ENCODE measurements around the gene PDE8A. TPM values are rescaled to one million over a fixed set of nuclear protein-coding genes. Genes with fewer than 3 reads are reported as not detected.

The PDE8A gene
- total RNA-seq, 1 donor from 2014 or later = 22.9 TPM

DNA sequence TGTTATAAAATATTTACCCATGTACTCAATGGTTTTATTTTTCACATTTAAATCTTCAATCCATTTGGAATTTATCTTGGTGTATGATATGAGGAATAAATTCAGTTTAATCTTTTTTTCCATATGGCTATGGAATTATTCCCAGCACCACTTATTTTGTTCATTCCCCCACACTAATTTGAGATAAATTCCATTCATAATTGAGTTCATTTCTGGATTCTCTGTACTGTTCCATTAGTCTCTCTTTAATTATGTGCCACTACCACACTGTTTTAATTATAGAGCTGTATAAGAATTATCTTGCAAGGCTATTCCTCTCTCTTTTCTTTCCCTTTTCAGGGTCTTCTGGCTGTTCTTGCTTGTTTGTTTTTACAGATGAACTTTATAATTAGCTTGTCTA, 34.6 kb downstream of the PDE8A start:
- no peak overlapping the region for H3K27ac ChIP-seq
- TF ChIP-seq, protein P1, sequence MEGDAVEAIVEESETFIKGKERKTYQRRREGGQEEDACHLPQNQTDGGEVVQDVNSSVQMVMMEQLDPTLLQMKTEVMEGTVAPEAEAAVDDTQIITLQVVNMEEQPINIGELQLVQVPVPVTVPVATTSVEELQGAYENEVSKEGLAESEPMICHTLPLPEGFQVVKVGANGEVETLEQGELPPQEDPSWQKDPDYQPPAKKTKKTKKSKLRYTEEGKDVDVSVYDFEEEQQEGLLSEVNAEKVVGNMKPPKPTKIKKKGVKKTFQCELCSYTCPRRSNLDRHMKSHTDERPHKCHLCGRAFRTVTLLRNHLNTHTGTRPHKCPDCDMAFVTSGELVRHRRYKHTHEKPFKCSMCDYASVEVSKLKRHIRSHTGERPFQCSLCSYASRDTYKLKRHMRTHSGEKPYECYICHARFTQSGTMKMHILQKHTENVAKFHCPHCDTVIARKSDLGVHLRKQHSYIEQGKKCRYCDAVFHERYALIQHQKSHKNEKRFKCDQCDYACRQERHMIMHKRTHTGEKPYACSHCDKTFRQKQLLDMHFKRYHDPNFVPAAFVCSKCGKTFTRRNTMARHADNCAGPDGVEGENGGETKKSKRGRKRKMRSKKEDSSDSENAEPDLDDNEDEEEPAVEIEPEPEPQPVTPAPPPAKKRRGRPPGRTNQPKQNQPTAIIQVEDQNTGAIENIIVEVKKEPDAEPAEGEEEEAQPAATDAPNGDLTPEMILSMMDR (IDR thresholded peaks at IDR 0.05) = no peak
- DNase-seq (ENCODE audit: low spot score in 2 of 2) = no peak
- no peak overlapping the region for H3K4me3 ChIP-seq
- no peaks in the 10 kb centered on the region for H3K9me3 ChIP-seq
- no peaks in the 10 kb centered on the region for H3K27me3 ChIP-seq
- peaks cover 0 to 3% of the 10 kb centered on the region in 2 donors for H3K4me1 ChIP-seq
- no peaks in the 10 kb centered on the region for H3K36me3 ChIP-seq
- intact Hi-C loops (cut with DNase I) = no loop called here

DNA sequence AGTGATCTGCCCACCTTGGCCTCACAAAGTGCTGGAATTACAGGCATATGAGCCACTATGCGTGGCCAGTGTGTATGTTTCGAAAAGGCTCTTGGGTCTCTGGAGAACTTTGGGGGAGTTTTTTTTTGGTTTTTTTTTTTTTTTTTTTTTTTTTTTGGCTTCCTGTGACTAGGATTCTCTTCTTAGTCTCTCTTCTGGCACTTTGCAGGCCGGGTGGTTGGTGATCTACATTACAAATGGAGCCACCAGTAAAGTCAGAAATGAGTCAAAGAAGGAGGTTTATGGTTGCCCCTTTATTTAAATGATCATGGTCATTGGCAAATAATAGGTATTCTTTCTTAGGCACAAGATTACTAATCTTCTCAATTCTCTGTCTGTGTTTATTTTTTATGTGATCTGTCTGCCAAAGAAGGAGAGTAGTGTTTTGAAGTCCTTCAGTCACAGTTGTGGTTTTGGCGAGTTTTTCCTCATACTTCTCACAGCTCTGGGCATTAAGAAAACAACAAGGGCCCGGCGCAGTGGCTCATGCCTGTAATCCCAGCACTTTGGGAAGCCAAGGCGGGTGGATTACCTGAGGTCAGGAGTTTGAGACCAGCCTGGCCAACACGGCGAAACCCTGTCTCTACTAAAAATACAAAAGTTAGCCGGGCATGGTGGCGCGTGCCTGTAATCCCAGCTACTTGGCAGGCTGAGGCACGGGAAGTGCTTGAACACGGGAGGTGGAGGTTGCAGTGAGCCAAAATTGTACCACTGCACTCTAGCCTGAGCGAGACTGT, 38.3 kb downstream of the PDE8A start:
- H3K4me3 ChIP-seq = no peak overlapping the region
- no peaks in the 10 kb centered on the region for H3K36me3 ChIP-seq
- TF ChIP-seq, protein P1 (IDR thresholded peaks at IDR 0.05) = no peak
- peaks cover 7 to 15% of the 10 kb centered on the region in 2 donors for H3K4me1 ChIP-seq
- no peak for DNase-seq (ENCODE audit: low spot score in 2 of 2)
- H3K27me3 ChIP-seq = no peaks in the 10 kb centered on the region
- H3K9me3 ChIP-seq = no peaks in the 10 kb centered on the region
- peak overlapping the region; percentile 54 to 61 for H3K27ac ChIP-seq
- intact Hi-C loops (cut with DNase I) = no loop called here

GRCh38 chr15:85021409-85021808, 39.8 kb downstream of the PDE8A start:
- no peak overlapping the region for H3K27ac ChIP-seq
- H3K4me1 ChIP-seq = peaks cover 9 to 29% of the 10 kb centered on the region in 2 donors
- H3K36me3 ChIP-seq = no peaks in the 10 kb centered on the region
- H3K9me3 ChIP-seq = no peaks in the 10 kb centered on the region
- H3K4me3 ChIP-seq = no peak overlapping the region
- H3K27me3 ChIP-seq = no peaks in the 10 kb centered on the region
- DNase-seq (ENCODE audit: low spot score in 2 of 2) = no peak
- TF ChIP-seq, protein P1 (IDR thresholded peaks at IDR 0.05) = no peak
- intact Hi-C loops (cut with DNase I) = no loop called here

GRCh38 chr15:85022860-85023403, 41.3 kb downstream of the PDE8A start:
- intact Hi-C loops (cut with DNase I) = no loop called here
- no peak overlapping the region for H3K4me3 ChIP-seq
- no peaks in the 10 kb centered on the region for H3K36me3 ChIP-seq
- TF ChIP-seq, protein P1 (IDR thresholded peaks at IDR 0.05) = no peak
- no peaks in the 10 kb centered on the region for H3K9me3 ChIP-seq
- H3K27me3 ChIP-seq = no peaks in the 10 kb centered on the region
- no peak for DNase-seq (ENCODE audit: low spot score in 2 of 2)
- peaks cover 9 to 42% of the 10 kb centered on the region in 2 donors for H3K4me1 ChIP-seq
- H3K27ac ChIP-seq = no peak overlapping the region

DNA sequence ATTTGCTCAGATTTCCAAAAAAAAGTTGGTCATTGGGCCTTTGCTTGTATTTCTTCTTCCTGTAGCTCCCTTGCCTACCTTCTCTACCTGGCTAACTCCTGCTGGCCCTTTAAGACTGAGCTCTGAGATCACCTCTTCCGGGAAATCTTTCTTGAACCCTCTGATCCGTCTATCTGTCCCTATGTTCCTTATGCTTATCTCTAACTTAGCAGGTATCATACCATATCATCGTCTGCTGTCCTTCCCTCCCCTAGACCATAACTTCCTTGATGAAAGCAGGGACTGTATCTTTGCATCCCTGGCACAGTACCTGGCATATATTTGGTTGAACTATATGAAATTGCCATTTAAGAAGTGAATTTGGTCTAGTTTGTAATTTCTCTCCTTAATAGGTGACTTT, 42.3 kb downstream of the PDE8A start:
- H3K4me3 ChIP-seq = no peak overlapping the region
- H3K9me3 ChIP-seq = no peaks in the 10 kb centered on the region
- no peaks in the 10 kb centered on the region for H3K27me3 ChIP-seq
- H3K4me1 ChIP-seq = peaks cover 9 to 44% of the 10 kb centered on the region in 2 donors
- TF ChIP-seq, protein P1 (IDR thresholded peaks at IDR 0.05) = no peak
- H3K36me3 ChIP-seq = no peaks in the 10 kb centered on the region
- H3K27ac ChIP-seq = no peak overlapping the region
- intact Hi-C loops (cut with DNase I) = no loop called here
- DNase-seq (ENCODE audit: low spot score in 2 of 2) = no peak

Data from ascending aorta (tissue), 2 donors.